Measurements from ENCODE around the gene LMNA.
"Not testable (repeated sequence)": the region's sequence is repeated elsewhere in the genome, so short reads cannot be mapped to it uniquely, and the experiment has no call there.

The LMNA gene

GRCh38 chr1:156122519-156123355, 8.2 kb downstream of the LMNA start:
- DNase-seq, result no peak

- DNase-seq, result peak; percentile 69 to 72
Observed at GRCh38 chr1:156123356-156124196, 9.1 kb downstream of the LMNA start.

GRCh38 chr1:156124557-156125483, 10.3 kb downstream of the LMNA start:
- no peak for DNase-seq

GRCh38 chr1:156125544-156125943, 11.0 kb downstream of the LMNA start:
- DNase-seq, result not testable (repeated sequence)

GRCh38 chr1:156126043-156126629, 11.6 kb downstream of the LMNA start:
- peak; percentile 55 to 57 for DNase-seq

GRCh38 chr1:156126630-156127534, 12.4 kb downstream of the LMNA start:
- DNase-seq, result peak; percentile 82 to 84

- no peak for DNase-seq
Observed at GRCh38 chr1:156128308-156128653, 13.8 kb downstream of the LMNA start.

GRCh38 chr1:156128654-156129597, 14.4 kb downstream of the LMNA start:
- DNase-seq, result no peak

GRCh38 chr1:156129687-156130577, 15.4 kb downstream of the LMNA start:
- peak; percentile 88 to 90 for DNase-seq

- DNase-seq, result no peak
Observed at GRCh38 chr1:156130578-156130942, 16.0 kb downstream of the LMNA start.

GRCh38 chr1:156134716-156135435, 20.4 kb downstream of the LMNA start:
- DNase-seq, result no peak

GRCh38 chr1:156135930-156136871, 21.7 kb downstream of the LMNA start:
- DNase-seq, result no peak

GRCh38 chr1:156136970-156137483, 22.5 kb downstream of the LMNA start:
- no peak for DNase-seq

- DNase-seq, result no peak
Observed at GRCh38 chr1:156138458-156138867, 24.0 kb downstream of the LMNA start.

GRCh38 chr1:156140879-156141707, 26.6 kb downstream of the LMNA start:
- peak; percentile 58 to 62 for DNase-seq
